Measurements from ENCODE around the gene PPP1R2. TPM values are rescaled to one million over a fixed set of nuclear protein-coding genes. Genes with fewer than 3 reads are reported as not detected.

The PPP1R2 gene
- total and polyA plus RNA-seq, 9 of the 15 experiments (the other 6 are each of a cell fraction or from before 2014, with no cell fraction given): 9.4 to 115 (median 40.3) TPM

DNA sequence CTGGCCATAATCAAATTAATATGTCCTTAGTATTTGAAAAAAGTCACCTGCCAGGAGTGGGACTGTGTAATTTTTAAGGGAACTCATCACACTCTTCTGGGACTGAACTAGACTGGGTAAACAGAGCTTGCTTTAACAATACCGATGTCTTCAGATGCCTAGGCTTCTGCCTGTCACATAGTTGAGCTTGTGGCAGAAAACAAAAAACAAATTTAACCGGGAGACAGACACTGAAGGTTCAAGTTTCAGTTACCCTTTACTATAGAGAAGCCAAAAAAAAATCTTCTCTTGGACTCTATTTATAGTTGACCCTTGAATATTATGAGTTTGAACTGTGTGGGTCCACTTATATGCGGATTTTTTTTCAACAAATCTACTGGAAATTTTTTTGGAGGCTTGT is 10.8 kb downstream of the PPP1R2 start (continued):
- TF ChIP-seq, protein P1, sequence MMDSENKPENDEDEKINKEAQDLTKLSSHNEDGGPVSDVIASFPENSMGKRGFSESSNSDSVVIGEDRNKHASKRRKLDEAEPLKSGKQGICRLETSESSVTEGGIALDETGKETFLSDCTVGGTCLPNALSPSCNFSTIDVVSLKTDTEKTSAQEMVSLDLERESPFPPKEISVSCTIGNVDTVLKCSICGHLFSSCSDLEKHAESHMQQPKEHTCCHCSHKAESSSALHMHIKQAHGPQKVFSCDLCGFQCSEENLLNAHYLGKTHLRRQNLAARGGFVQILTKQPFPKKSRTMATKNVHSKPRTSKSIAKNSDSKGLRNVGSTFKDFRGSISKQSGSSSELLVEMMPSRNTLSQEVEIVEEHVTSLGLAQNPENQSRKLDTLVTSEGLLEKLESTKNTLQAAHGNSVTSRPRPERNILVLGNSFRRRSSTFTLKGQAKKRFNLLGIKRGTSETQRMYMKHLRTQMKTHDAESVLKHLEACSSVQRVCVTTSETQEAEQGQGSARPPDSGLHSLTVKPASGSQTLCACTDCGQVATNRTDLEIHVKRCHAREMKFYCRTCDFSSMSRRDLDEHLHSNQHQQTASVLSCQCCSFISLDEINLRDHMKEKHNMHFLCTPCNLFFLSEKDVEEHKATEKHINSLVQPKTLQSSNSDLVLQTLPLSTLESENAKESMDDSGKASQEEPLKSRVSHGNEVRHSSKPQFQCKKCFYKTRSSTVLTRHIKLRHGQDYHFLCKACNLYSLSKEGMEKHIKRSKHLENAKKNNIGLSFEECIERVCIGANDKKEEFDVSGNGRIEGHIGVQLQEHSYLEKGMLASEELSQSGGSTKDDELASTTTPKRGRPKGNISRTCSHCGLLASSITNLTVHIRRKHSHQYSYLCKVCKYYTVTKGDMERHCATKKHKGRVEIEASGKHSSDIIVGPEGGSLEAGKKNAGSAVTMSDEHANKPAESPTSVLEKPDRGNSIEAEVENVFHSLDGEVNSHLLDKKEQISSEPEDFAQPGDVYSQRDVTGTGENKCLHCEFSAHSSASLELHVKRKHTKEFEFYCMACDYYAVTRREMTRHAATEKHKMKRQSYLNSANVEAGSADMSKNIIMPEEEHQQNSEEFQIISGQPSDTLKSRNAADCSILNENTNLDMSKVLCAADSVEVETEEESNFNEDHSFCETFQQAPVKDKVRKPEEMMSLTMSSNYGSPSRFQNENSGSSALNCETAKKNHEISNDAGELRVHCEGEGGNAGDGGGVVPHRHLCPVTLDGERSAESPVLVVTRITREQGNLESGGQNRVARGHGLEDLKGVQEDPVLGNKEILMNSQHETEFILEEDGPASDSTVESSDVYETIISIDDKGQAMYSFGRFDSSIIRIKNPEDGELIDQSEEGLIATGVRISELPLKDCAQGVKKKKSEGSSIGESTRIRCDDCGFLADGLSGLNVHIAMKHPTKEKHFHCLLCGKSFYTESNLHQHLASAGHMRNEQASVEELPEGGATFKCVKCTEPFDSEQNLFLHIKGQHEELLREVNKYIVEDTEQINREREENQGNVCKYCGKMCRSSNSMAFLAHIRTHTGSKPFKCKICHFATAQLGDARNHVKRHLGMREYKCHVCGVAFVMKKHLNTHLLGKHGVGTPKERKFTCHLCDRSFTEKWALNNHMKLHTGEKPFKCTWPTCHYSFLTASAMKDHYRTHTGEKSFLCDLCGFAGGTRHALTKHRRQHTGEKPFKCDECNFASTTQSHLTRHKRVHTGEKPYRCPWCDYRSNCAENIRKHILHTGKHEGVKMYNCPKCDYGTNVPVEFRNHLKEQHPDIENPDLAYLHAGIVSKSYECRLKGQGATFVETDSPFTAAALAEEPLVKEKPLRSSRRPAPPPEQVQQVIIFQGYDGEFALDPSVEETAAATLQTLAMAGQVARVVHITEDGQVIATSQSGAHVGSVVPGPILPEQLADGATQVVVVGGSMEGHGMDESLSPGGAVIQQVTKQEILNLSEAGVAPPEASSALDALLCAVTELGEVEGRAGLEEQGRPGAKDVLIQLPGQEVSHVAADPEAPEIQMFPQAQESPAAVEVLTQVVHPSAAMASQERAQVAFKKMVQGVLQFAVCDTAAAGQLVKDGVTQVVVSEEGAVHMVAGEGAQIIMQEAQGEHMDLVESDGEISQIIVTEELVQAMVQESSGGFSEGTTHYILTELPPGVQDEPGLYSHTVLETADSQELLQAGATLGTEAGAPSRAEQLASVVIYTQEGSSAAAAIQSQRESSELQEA (IDR thresholded peaks at IDR 0.05; ENCODE audit: low read depth): no peak
- TF ChIP-seq BRD4 (IDR thresholded peaks at IDR 0.05): no peak
- TF ChIP-seq SNRNP70 (optimal IDR thresholded peaks at IDR 0.05; ENCODE audit: low read depth, low read length): no peak
- no peak for TF ChIP-seq MAFG (tag; conservative IDR thresholded peaks at IDR 0.05)
- no peak for TF ChIP-seq RBM34 (IDR thresholded peaks at IDR 0.05; ENCODE audit: borderline replicate concordance, insufficient read depth, low read length)
- TF ChIP-seq BRD9 (IDR thresholded peaks at IDR 0.05; ENCODE audit: low read depth, partially characterized antibody): no peak
- no peak for TF ChIP-seq ESRRA (IDR thresholded peaks at IDR 0.05; ENCODE audit: borderline replicate concordance, low read depth)
- no peak for TF ChIP-seq EP400 (IDR thresholded peaks at IDR 0.05)
- TF ChIP-seq POLR3G (IDR thresholded peaks at IDR 0.05; ENCODE audit: extremely low read depth, insufficient read length, insufficient replicate concordance): no peak
- no peak for TF ChIP-seq MYNN (IDR thresholded peaks at IDR 0.05)
- no peak for TF ChIP-seq MYNN (CRISPR knock-in tag; IDR thresholded peaks at IDR 0.05)
- TF ChIP-seq FOXK2 (conservative IDR thresholded peaks at IDR 0.05 in 1 of 2, IDR thresholded peaks at IDR 0.05 in 1 of 2; ENCODE audit: low read depth in 2 of 2): no peak
- no peak for TF ChIP-seq TCF7 (IDR thresholded peaks at IDR 0.05; ENCODE audit: borderline replicate concordance)
- no peak for TF ChIP-seq NFRKB (IDR thresholded peaks at IDR 0.05; ENCODE audit: low read depth)
- TF ChIP-seq, protein P2, sequence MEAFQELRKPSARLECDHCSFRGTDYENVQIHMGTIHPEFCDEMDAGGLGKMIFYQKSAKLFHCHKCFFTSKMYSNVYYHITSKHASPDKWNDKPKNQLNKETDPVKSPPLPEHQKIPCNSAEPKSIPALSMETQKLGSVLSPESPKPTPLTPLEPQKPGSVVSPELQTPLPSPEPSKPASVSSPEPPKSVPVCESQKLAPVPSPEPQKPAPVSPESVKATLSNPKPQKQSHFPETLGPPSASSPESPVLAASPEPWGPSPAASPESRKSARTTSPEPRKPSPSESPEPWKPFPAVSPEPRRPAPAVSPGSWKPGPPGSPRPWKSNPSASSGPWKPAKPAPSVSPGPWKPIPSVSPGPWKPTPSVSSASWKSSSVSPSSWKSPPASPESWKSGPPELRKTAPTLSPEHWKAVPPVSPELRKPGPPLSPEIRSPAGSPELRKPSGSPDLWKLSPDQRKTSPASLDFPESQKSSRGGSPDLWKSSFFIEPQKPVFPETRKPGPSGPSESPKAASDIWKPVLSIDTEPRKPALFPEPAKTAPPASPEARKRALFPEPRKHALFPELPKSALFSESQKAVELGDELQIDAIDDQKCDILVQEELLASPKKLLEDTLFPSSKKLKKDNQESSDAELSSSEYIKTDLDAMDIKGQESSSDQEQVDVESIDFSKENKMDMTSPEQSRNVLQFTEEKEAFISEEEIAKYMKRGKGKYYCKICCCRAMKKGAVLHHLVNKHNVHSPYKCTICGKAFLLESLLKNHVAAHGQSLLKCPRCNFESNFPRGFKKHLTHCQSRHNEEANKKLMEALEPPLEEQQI (IDR thresholded peaks at IDR 0.05): no peak

Measured in K562 (cell line).